ENCODE results near the gene PLEKHO2. TPM values are rescaled to one million over a fixed set of nuclear protein-coding genes. Genes with fewer than 3 reads are reported as not detected.

PLEKHO2 gene
- total and polyA plus RNA-seq, 2 of the 8 experiments (the other 6 are each of a cell fraction or from before 2014, with no cell fraction given) = 16.9 to 20.1 TPM

GRCh38 chr15:64911311-64912186, 69.8 kb downstream of the PLEKHO2 start, which contains the start of gene ANKDD1A:
ANKDD1A (plus strand) TSS chr15:64911902; CDS start chr15:64911931, 29 bp downstream.
- Histone ChIP-seq H2AFZ (ENCODE audit: low read length) (peak within 1 kb of the TSS; percentile 56), H3K4me2 (ENCODE audit: insufficient read depth in 1 of 2, low read depth in 2 of 2, low read length in 2 of 2) (peak within 1 kb of the TSS; percentile 69 to 91), H3K23ac (ENCODE audit: insufficient read length) (no peak within 1 kb of the TSS), H3K27me3 (replicated peaks in 1 of 4; ENCODE audit: control insufficient read depth in 3 of 4, extremely low read depth in 1 of 4, insufficient read depth in 3 of 4, low read length in 3 of 4) (peaks cover 0 to 14% (median 13%) of the 10 kb centered on the region in 4 experiments; a peak in 6 of 7 replicates), H2AK5ac (ENCODE audit: low read depth, low read length) (peak within 1 kb of the TSS; percentile 91; the same call in 1 of the 2 replicates), H3K9ac (replicated peaks in 1 of 4; ENCODE audit: extremely low read depth in 1 of 4, low read depth in 3 of 4, low read length in 3 of 4) (peak within 1 kb of the TSS in 3 of 4 experiments; percentile 22 to 45 (median 22); a peak in 1 of 7 replicates), H3K56ac (replicated peaks; ENCODE audit: insufficient read length, low read depth, low read length) (no peak within 1 kb of the TSS), H3K36me3 (ENCODE audit: control insufficient read depth in 2 of 4, insufficient read depth in 4 of 4, low read length in 3 of 4) (no peaks in the 10 kb centered on the region), H3K79me2 (ENCODE audit: control insufficient read depth in 1 of 2, insufficient read depth in 2 of 2, low read length in 2 of 2) (no peaks in the 10 kb centered on the region), H3K79me1 (ENCODE audit: low read depth, low read length) (no peaks in the 10 kb centered on the region), H3K4me1 (replicated peaks in 1 of 4; ENCODE audit: control insufficient read depth in 3 of 4, insufficient read depth in 4 of 4, low read length in 3 of 4) (peaks cover 0 to 16% (median 10%) of the 10 kb centered on the region in 4 experiments; a peak in 6 of 7 replicates), H3K18ac (ENCODE audit: extremely low read depth, low read length) (peak within 1 kb of the TSS; percentile 32), H3K27ac (ENCODE audit: low read depth, low read length) (no peak within 1 kb of the TSS), H3K9me3 (ENCODE audit: insufficient read depth in 2 of 2, low read depth in 1 of 2, low read length in 1 of 2) (peaks cover 6 to 7% of the 10 kb centered on the region in 2 experiments; a peak in 3 of 4 replicates), H2BK12ac (ENCODE audit: low read depth, low read length) (peak within 1 kb of the TSS; percentile 50; the same call in 1 of the 2 replicates), H3K4ac (replicated peaks; ENCODE audit: insufficient read length, low read depth, low read length) (peak within 1 kb of the TSS; percentile 44), H4K91ac (replicated peaks; ENCODE audit: insufficient read length, low read length) (peak within 1 kb of the TSS; percentile 81), H3K4me3 (ENCODE audit: extremely low read depth in 1 of 4, insufficient read depth in 2 of 4, low read depth in 3 of 4, low read length in 4 of 4) (peak within 1 kb of the TSS; percentile 58 to 69 (median 64)), H4K5ac (ENCODE audit: insufficient read length, low read depth, low read length) (peak within 1 kb of the TSS; percentile 1), H4K20me1 (replicated peaks in 1 of 2; ENCODE audit: control insufficient read depth in 1 of 2, insufficient read depth in 2 of 2, low read length in 2 of 2) (no peaks in the 10 kb centered on the region), H2BK15ac (ENCODE audit: low read length) (no peak within 1 kb of the TSS), H4K8ac (ENCODE audit: extremely low read depth, insufficient read depth, low read length) (peak within 1 kb of the TSS; percentile 76; the same call in 1 of the 2 replicates), H2BK120ac (replicated peaks; ENCODE audit: low read depth, low read length) (no peak within 1 kb of the TSS), H3K23me2 (ENCODE audit: low read depth, low read length) (peaks cover 9% of the 10 kb centered on the region), H2BK20ac (ENCODE audit: low read length) (no peak within 1 kb of the TSS), H2BK5ac (ENCODE audit: low read depth, low read length) (no peak within 1 kb of the TSS), H3K14ac (ENCODE audit: insufficient read length) (no peak within 1 kb of the TSS)
- 7% methylated on average over 50 of the region's 72 CpGs; no CpG with 5 or more reads in 1 of the 2 experiments for WGBS, 2 experiments (ENCODE audit: extremely low coverage in 1 of 2, insufficient coverage in 1 of 2, insufficient read length in 1 of 2, insufficient replicate concordance in 2 of 2, low coverage in 1 of 2, low lambda C conversion rate in 2 of 2, missing lambda C conversion rate in 1 of 2)
- ChIA-PET POLR2A (ENCODE audit: partially characterized antibody) (interaction anchor here (0.6 to 2.5 kb wide), 9 partner anchors 9 to 212 kb away, joined by 3 to 9 read pairs (median 3); no protein-coding TSS in a partner anchor), CTCF (ENCODE audit: partially characterized antibody) (interaction anchor here (0.6 to 1.4 kb wide), 4 partner anchors 15 to 101 kb away, joined by 3 read pairs; no protein-coding TSS in a partner anchor)
- FAIRE-seq (no peak), DNase-seq (ENCODE audit: low read depth in 1 of 2, low spot score in 2 of 2) (peak in 1 of 2 experiments; percentile 90)
- TF ChIP-seq TAF1 (IDR thresholded peaks at IDR 0.05; ENCODE audit: low read depth, low read length) (no peak), YY1 (IDR thresholded peaks at IDR 0.05; ENCODE audit: low read depth, low read length) (0 out of 2 replicates have a peak, but pooled peaks have one; percentile 6), POLR2A (IDR thresholded peaks at IDR 0.05; ENCODE audit: control extremely low read depth in 1 of 2, low read depth in 2 of 2, low read length in 2 of 2) (peak in 1 of 2 experiments; percentile 38; a peak in 1 of 3 replicates), RBBP5 (IDR thresholded peaks at IDR 0.05; ENCODE audit: borderline replicate concordance, low read depth, low read length) (peak; percentile 89; the same call in 1 of the 2 replicates), KDM4A (IDR thresholded peaks at IDR 0.05; ENCODE audit: low read depth, low read length, severe bottlenecking) (peak; percentile 95), SIN3A (conservative IDR thresholded peaks at IDR 0.05 in 1 of 2, IDR thresholded peaks at IDR 0.05 in 1 of 2; ENCODE audit: low read depth in 1 of 2, low read length in 2 of 2) (peak in 1 of 2 experiments; percentile 81; a peak in 2 of 4 replicates), KDM5A (IDR thresholded peaks at IDR 0.05; ENCODE audit: low read length) (no peak), ASH2L (IDR thresholded peaks at IDR 0.05; ENCODE audit: low read length) (peak; percentile 69), NRF1 (IDR thresholded peaks at IDR 0.05; ENCODE audit: low read depth, low read length) (0 out of 2 replicates have a peak, but pooled peaks have one; percentile 2), E2F6 (IDR thresholded peaks at IDR 0.05) (peak; percentile 23; the same call in 1 of the 2 replicates)

Measured in H1 (cell line).